SK-N-SH (cell line): Measurements from ENCODE around the gene KREMEN2. TPM values are rescaled to one million over a fixed set of nuclear protein-coding genes. Genes with fewer than 3 reads are reported as not detected.

Experiments used
- CTCF ChIA-PET: fragments of 300-600, 350-600 bp; formaldehyde crosslinking; extraction: SDS; loops from one replicate; lab custom pipeline; 2021; lab: Yijun Ruan, JAX
- POLR2A ChIA-PET: fragments of 350-600 bp; sonication (Branson Sonifier 250); formaldehyde crosslinking; extraction: SDS; loops from one replicate; lab custom pipeline; 2020; ENCODE audit warnings: antibody characterized with exemption, inconsistent platforms; lab: Yijun Ruan, JAX
- DNase-seq: peaks from one replicate; pipeline ENCODE4 v3.0.0; 2012
- H2AFZ ChIP-seq: fragments of 200-600 bp; sonication (generic); 2 replicates; pipeline ENCODE4 v1.8.1; 2016; ENCODE audit warnings: antibody characterized with exemption, mild to moderate bottlenecking, low read depth
- H3F3A ChIP-seq: fragments of 200-600 bp; sonication (generic); replicated peaks from 2 replicates; pipeline ENCODE3; 2016; ENCODE audit warnings: antibody characterized with exemption, mild to moderate bottlenecking; ENCODE audit not compliant: insufficient read depth
- H3K27ac ChIP-seq, 2 experiments: fragments of 200-500 bp in 1 of 2; fragments of 200-600 bp in 1 of 2; sonication (Bioruptor generic) in 1 of 2; sonication (generic), shearing (Covaris generic) in 1 of 2; 2 replicates each; pipeline versions ENCODE4 v1.5.1 to v1.6.1; 2014 to 2016; ENCODE audit warnings: low read depth in 2 of 2, inconsistent platforms in 1 of 2, low read length in 1 of 2, mild to moderate bottlenecking in 1 of 2, mixed read lengths in 1 of 2
- H3K27me3 ChIP-seq: fragments of 200-600 bp; sonication (generic), shearing (Covaris generic); 2 replicates; pipeline ENCODE4 v1.6.1; 2016; ENCODE audit warnings: mixed run types; ENCODE audit not compliant: insufficient read depth
- H3K36me3 ChIP-seq, 2 experiments: fragments of 200-500 bp in 1 of 2; fragments of 200-600 bp in 1 of 2; sonication (Bioruptor generic) in 1 of 2; sonication (generic) in 1 of 2; replicated peaks in 1 of 2; 2 replicates each; pipeline versions ENCODE3 to v1.5.1; 2014 to 2016; ENCODE audit warnings: low read length in 1 of 2, mild to moderate bottlenecking in 1 of 2; ENCODE audit not compliant: insufficient read depth in 2 of 2, control insufficient read depth in 1 of 2
- H3K4me1 ChIP-seq, 2 experiments: fragments of 200-500 bp in 1 of 2; fragments of 200-600 bp in 1 of 2; sonication (Bioruptor generic) in 1 of 2; sonication (generic), shearing (Covaris generic) in 1 of 2; 2 replicates each; pipeline versions ENCODE4 v1.5.1 to v1.6.1; 2014 to 2016; ENCODE audit warnings: low read depth in 1 of 2, low read length in 1 of 2, mixed run types in 1 of 2; ENCODE audit not compliant: insufficient read depth in 2 of 2, control insufficient read depth in 1 of 2
- H3K4me2 ChIP-seq: fragments of 200-600 bp; sonication (generic), shearing (Covaris generic); 2 replicates; pipeline ENCODE4 v1.6.1; 2017; ENCODE audit warnings: mixed run types
- H3K4me3 ChIP-seq, 2 experiments: fragments of 200-500 bp in 1 of 2; fragments of 200-600 bp in 1 of 2; sonication (Bioruptor generic) in 1 of 2; sonication (generic), shearing (Covaris generic) in 1 of 2; 2 replicates each; pipeline versions ENCODE4 v1.5.1 to v1.8.1; 2014 to 2016; ENCODE audit warnings: low read depth in 2 of 2, inconsistent platforms in 1 of 2, low read length in 1 of 2, mild to moderate bottlenecking in 1 of 2, mixed read lengths in 1 of 2, moderate library complexity in 1 of 2
- H3K79me2 ChIP-seq: fragments of 200-600 bp; sonication (generic); 2 replicates; pipeline ENCODE4 v1.8.1; 2017; ENCODE audit warnings: mild to moderate bottlenecking; ENCODE audit not compliant: insufficient read depth
- H3K9ac ChIP-seq: fragments of 200-600 bp; sonication (generic); 2 replicates; pipeline ENCODE4 v1.6.1; 2017; ENCODE audit warnings: mixed run types
- H3K9me2 ChIP-seq: fragments of 200-600 bp; sonication (generic); 2 replicates; pipeline ENCODE4 v1.6.1; 2017; ENCODE audit warnings: mixed run types
- H3K9me3 ChIP-seq: fragments of 200-600 bp; sonication (generic); 2 replicates; pipeline ENCODE4 v1.6.1; 2017; ENCODE audit warnings: mixed run types, mild to moderate bottlenecking, moderate library complexity
- H4K20me1 ChIP-seq: fragments of 200-600 bp; sonication (generic); 2 replicates; pipeline ENCODE4 v1.6.1; 2017; ENCODE audit warnings: mild to moderate bottlenecking, mixed run types; ENCODE audit not compliant: insufficient read depth
- CHD2 ChIP-seq: fragments of 150-350 bp; IDR thresholded peaks from 2 replicates; pipeline ENCODE4 v1.6.1; 2018; ENCODE audit warnings: low read length; ENCODE audit not compliant: partially characterized antibody
- ELF1 ChIP-seq: IDR thresholded peaks from 2 replicates; pipeline ENCODE4 v1.4.0; 2012
- EZH2phosphoT487 ChIP-seq: fragments of 200-600 bp; sonication (generic); IDR thresholded peaks from 2 replicates; pipeline ENCODE4 v1.6.1; 2017; ENCODE audit warnings: low read depth, mixed run types, mild to moderate bottlenecking, antibody characterized with exemption, moderate library complexity, borderline replicate concordance
- FOSL2 ChIP-seq: IDR thresholded peaks from 2 replicates; pipeline ENCODE4 v1.4.0; 2012; ENCODE audit warnings: low read depth, mild to moderate bottlenecking, moderate library complexity, borderline replicate concordance
- FOXJ3 ChIP-seq: sonication (generic); formaldehyde crosslinking; IDR thresholded peaks from 2 replicates; pipeline ENCODE4 v1.5.1; 2020; ENCODE audit warnings: mild to moderate bottlenecking, missing genetic modification reagents
- MEF2A ChIP-seq: IDR thresholded peaks from 2 replicates; pipeline ENCODE4 v1.4.0; 2012; ENCODE audit warnings: low read depth, borderline replicate concordance
- MXI1 ChIP-seq: IDR thresholded peaks from 2 replicates; pipeline ENCODE4 v1.6.1; 2012; ENCODE audit warnings: mild to moderate bottlenecking, low read depth, low read length, improper control_type of control experiment
- NFIC ChIP-seq: IDR thresholded peaks from 2 replicates; pipeline ENCODE4 v1.4.0; 2012; ENCODE audit warnings: borderline replicate concordance
- RAD21 ChIP-seq: IDR thresholded peaks from 2 replicates; pipeline ENCODE4 v1.6.1; 2012; ENCODE audit warnings: mild to moderate bottlenecking, low read length
- RCOR1 ChIP-seq: fragments of 150-350 bp; IDR thresholded peaks from 2 replicates; pipeline ENCODE4 v1.6.1; 2017; ENCODE audit warnings: antibody characterized with exemption, low read length
- SMC3 ChIP-seq: IDR thresholded peaks from 2 replicates; pipeline ENCODE4 v1.6.1; 2012; ENCODE audit warnings: low read depth, low read length, improper control_type of control experiment
- TAF1 ChIP-seq: IDR thresholded peaks from 2 replicates; pipeline ENCODE4 v1.6.1; 2012; ENCODE audit warnings: low read depth, mild to moderate bottlenecking, low read length, moderate library complexity, borderline replicate concordance
- TEAD4 ChIP-seq: IDR thresholded peaks from 2 replicates; pipeline ENCODE4 v1.4.0; 2012; ENCODE audit warnings: mild to moderate bottlenecking, borderline replicate concordance; ENCODE audit not compliant: insufficient read depth
- YY1 ChIP-seq: IDR thresholded peaks from 2 replicates; pipeline ENCODE4 v1.4.0; 2012; ENCODE audit warnings: low read depth, mild to moderate bottlenecking
- WGBS: methylation state at CpG from one replicate; pipeline ENCODE4 v1.1.6; 2017; ENCODE audit warnings: low lambda C conversion rate; 5-methylcytosine and 5-hydroxymethylcytosine counted together
- polyA plus RNA-seq, 3 experiments: library from polyadenylated mRNA; depleted of rRNA; stranded (reverse); fragments of >200 nt; gene quantifications; 2 replicates each; pipeline ENCODE4 v1.2.3, GENCODE V29; 2012
- TF ChIP-seq, protein P1 (sequence below): IDR thresholded peaks from 2 replicates; pipeline ENCODE4; 2012
- TF ChIP-seq, protein P2 (sequence below): IDR thresholded peaks from 2 replicates; pipeline ENCODE4 v1.4.0; 2012; ENCODE audit warnings: low read depth, borderline replicate concordance
- TF ChIP-seq, protein P3 (sequence below): IDR thresholded peaks from 2 replicates; pipeline ENCODE4 v1.6.1; 2012; ENCODE audit warnings: mild to moderate bottlenecking, low read depth, low read length, moderate library complexity
- TF ChIP-seq, protein P4 (sequence below): fragments of 200-600 bp; sonication (generic); IDR thresholded peaks from 2 replicates; pipeline ENCODE4 v1.6.1; 2017; ENCODE audit warnings: antibody characterized with exemption, mild to moderate bottlenecking, moderate library complexity

KREMEN2 gene
- polyA plus RNA-seq, 1 of the 3 experiments (the other 2 are of a cell fraction): 0.77 TPM

DNA sequence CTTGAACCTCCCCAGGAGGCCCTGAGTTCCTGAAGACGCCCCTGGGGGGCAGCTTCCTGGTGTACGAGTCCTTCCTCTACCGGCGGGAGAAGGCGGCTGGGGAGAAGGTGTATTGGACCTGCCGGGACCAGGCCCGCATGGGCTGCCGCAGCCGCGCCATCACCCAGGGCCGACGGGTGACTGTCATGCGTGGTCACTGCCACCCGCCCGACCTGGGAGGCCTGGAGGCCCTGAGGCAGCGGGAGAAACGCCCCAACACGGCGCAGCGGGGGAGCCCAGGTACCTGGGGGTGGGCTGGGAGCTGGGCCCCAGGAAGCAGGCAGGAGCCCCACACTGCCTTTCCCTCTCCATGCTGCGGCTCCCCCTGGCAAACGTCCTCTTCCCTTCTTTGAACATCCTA, 30.4 kb upstream of the KREMEN2 start (continued):
- TF ChIP-seq, protein P1, sequence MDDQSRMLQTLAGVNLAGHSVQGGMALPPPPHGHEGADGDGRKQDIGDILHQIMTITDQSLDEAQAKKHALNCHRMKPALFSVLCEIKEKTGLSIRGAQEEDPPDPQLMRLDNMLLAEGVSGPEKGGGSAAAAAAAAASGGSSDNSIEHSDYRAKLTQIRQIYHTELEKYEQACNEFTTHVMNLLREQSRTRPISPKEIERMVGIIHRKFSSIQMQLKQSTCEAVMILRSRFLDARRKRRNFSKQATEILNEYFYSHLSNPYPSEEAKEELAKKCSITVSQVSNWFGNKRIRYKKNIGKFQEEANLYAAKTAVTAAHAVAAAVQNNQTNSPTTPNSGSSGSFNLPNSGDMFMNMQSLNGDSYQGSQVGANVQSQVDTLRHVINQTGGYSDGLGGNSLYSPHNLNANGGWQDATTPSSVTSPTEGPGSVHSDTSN: no peak
- TF ChIP-seq CHD2 (no peak), FOSL2 (no peak), YY1 (no peak), RCOR1 (no peak), MEF2A (no peak), RAD21 (no peak), TAF1 (no peak), MXI1 (no peak)
- TF ChIP-seq, protein P2, sequence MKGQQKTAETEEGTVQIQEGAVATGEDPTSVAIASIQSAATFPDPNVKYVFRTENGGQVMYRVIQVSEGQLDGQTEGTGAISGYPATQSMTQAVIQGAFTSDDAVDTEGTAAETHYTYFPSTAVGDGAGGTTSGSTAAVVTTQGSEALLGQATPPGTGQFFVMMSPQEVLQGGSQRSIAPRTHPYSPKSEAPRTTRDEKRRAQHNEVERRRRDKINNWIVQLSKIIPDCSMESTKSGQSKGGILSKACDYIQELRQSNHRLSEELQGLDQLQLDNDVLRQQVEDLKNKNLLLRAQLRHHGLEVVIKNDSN: no peak

DNA sequence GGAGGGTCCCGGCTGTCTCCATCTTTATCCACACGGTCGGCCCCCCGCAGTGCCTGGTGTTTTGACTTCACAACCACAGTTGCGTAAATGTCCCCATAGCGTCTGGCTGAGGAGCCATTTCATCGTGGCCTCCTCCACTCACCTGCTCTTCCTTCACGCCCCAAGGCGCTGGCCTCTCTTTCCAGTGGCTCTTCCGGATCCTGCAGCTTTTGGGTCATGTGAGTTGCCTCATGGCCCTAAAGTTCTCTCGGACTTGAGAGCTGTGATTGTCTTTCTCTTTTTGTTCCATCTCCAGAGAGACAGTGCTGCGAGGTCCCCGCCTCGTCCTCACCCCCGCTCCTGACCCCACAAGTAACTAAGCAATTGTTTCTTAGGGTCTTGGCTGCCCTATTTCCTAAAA, 29.6 kb upstream of the KREMEN2 start:
- Histone ChIP-seq H3K4me1 (no peaks in the 10 kb centered on the region), H3F3A (no peaks in the 10 kb centered on the region), H3K79me2 (no peaks in the 10 kb centered on the region), H4K20me1 (no peaks in the 10 kb centered on the region), H3K9ac (no peak overlapping the region), H3K9me3 (no peaks in the 10 kb centered on the region), H2AFZ (no peak overlapping the region), H3K36me3 (peaks cover 5 to 37% of the 10 kb centered on the region in 2 experiments), H3K9me2 (no peaks in the 10 kb centered on the region), H3K4me3 (no peak overlapping the region), H3K27ac (no peak overlapping the region), H3K27me3 (no peaks in the 10 kb centered on the region), H3K4me2 (no peak overlapping the region)
- DNase-seq: no peak
- 96% methylated on average over 15 of the region's 15 CpGs for WGBS
- CTCF ChIA-PET: interaction anchor here (1.0 to 3.5 kb wide), 3 partner anchors 7 to 28 kb away, joined by 3 to 15 read pairs (median 4); no protein-coding TSS in a partner anchor
- no peak for TF ChIP-seq EZH2phosphoT487
- TF ChIP-seq NFIC: no peak
- TF ChIP-seq, protein P3, sequence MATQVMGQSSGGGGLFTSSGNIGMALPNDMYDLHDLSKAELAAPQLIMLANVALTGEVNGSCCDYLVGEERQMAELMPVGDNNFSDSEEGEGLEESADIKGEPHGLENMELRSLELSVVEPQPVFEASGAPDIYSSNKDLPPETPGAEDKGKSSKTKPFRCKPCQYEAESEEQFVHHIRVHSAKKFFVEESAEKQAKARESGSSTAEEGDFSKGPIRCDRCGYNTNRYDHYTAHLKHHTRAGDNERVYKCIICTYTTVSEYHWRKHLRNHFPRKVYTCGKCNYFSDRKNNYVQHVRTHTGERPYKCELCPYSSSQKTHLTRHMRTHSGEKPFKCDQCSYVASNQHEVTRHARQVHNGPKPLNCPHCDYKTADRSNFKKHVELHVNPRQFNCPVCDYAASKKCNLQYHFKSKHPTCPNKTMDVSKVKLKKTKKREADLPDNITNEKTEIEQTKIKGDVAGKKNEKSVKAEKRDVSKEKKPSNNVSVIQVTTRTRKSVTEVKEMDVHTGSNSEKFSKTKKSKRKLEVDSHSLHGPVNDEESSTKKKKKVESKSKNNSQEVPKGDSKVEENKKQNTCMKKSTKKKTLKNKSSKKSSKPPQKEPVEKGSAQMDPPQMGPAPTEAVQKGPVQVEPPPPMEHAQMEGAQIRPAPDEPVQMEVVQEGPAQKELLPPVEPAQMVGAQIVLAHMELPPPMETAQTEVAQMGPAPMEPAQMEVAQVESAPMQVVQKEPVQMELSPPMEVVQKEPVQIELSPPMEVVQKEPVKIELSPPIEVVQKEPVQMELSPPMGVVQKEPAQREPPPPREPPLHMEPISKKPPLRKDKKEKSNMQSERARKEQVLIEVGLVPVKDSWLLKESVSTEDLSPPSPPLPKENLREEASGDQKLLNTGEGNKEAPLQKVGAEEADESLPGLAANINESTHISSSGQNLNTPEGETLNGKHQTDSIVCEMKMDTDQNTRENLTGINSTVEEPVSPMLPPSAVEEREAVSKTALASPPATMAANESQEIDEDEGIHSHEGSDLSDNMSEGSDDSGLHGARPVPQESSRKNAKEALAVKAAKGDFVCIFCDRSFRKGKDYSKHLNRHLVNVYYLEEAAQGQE: no peak
- TF ChIP-seq FOXJ3 (CRISPR knock-in tag): no peak
- no peak for TF ChIP-seq TEAD4
- no peak for TF ChIP-seq ELF1
- no peak for TF ChIP-seq SMC3
- TF ChIP-seq, protein P4, sequence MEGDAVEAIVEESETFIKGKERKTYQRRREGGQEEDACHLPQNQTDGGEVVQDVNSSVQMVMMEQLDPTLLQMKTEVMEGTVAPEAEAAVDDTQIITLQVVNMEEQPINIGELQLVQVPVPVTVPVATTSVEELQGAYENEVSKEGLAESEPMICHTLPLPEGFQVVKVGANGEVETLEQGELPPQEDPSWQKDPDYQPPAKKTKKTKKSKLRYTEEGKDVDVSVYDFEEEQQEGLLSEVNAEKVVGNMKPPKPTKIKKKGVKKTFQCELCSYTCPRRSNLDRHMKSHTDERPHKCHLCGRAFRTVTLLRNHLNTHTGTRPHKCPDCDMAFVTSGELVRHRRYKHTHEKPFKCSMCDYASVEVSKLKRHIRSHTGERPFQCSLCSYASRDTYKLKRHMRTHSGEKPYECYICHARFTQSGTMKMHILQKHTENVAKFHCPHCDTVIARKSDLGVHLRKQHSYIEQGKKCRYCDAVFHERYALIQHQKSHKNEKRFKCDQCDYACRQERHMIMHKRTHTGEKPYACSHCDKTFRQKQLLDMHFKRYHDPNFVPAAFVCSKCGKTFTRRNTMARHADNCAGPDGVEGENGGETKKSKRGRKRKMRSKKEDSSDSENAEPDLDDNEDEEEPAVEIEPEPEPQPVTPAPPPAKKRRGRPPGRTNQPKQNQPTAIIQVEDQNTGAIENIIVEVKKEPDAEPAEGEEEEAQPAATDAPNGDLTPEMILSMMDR: no peak
- TF ChIP-seq FOSL2: no peak
- no peak for TF ChIP-seq RAD21
- POLR2A ChIA-PET: no interaction called here
